ENCODE data around the gene GGNBP2. TPM values are rescaled to one million over a fixed set of nuclear protein-coding genes. Genes with fewer than 3 reads are reported as not detected.

The GGNBP2 gene
- total and polyA plus RNA-seq, 2 of the 8 experiments (the other 6 are each of a cell fraction or from before 2014, with no cell fraction given) = 29.2 to 35.8 TPM

- Histone ChIP-seq H3K9ac (replicated peaks in 1 of 4; ENCODE audit: extremely low read depth in 1 of 4, low read depth in 3 of 4, low read length in 3 of 4) (no peak overlapping the region), H2AK5ac (ENCODE audit: low read depth, low read length) (no peak overlapping the region), H3K36me3 (ENCODE audit: control insufficient read depth in 2 of 4, insufficient read depth in 4 of 4, low read length in 3 of 4) (peaks cover 47 to 93% (median 90%) of the 10 kb centered on the region in 4 experiments; a peak in 7 of 8 replicates), H4K8ac (ENCODE audit: extremely low read depth, insufficient read depth, low read length) (no peak overlapping the region), H2AFZ (ENCODE audit: low read length) (no peak overlapping the region), H3K23ac (ENCODE audit: insufficient read length) (no peak overlapping the region), H4K5ac (ENCODE audit: insufficient read length, low read depth, low read length) (no peak overlapping the region), H3K4me3 (ENCODE audit: extremely low read depth in 1 of 4, insufficient read depth in 2 of 4, low read depth in 3 of 4, low read length in 4 of 4) (no peak overlapping the region), H3K23me2 (ENCODE audit: low read depth, low read length) (0 out of 2 replicates have a peak, but pooled peaks cover 3% of the 10 kb centered on the region), H3K18ac (ENCODE audit: extremely low read depth, low read length) (no peak overlapping the region), H3K27ac (ENCODE audit: low read depth, low read length) (no peak overlapping the region), H2BK120ac (replicated peaks; ENCODE audit: low read depth, low read length) (no peak overlapping the region), H4K20me1 (replicated peaks in 1 of 2; ENCODE audit: control insufficient read depth in 1 of 2, insufficient read depth in 2 of 2, low read length in 2 of 2) (peaks cover 2 to 5% of the 10 kb centered on the region in 2 experiments), H3K9me3 (ENCODE audit: insufficient read depth in 2 of 2, low read depth in 1 of 2, low read length in 1 of 2) (no peaks in the 10 kb centered on the region), H3K27me3 (replicated peaks in 1 of 4; ENCODE audit: control insufficient read depth in 3 of 4, extremely low read depth in 1 of 4, insufficient read depth in 3 of 4, low read length in 3 of 4) (no peaks in the 10 kb centered on the region), H3K79me1 (ENCODE audit: low read depth, low read length) (no peaks in the 10 kb centered on the region), H4K91ac (replicated peaks; ENCODE audit: insufficient read length, low read length) (no peak overlapping the region), H2BK5ac (ENCODE audit: low read depth, low read length) (no peak overlapping the region), H3K56ac (replicated peaks; ENCODE audit: insufficient read length, low read depth, low read length) (no peak overlapping the region), H3K79me2 (ENCODE audit: control insufficient read depth in 1 of 2, insufficient read depth in 2 of 2, low read length in 2 of 2) (no peaks in the 10 kb centered on the region), H3K4me2 (ENCODE audit: insufficient read depth in 1 of 2, low read depth in 2 of 2, low read length in 2 of 2) (no peak overlapping the region), H3K4ac (replicated peaks; ENCODE audit: insufficient read length, low read depth, low read length) (no peak overlapping the region), H2BK12ac (ENCODE audit: low read depth, low read length) (no peak overlapping the region), H3K4me1 (replicated peaks in 1 of 4; ENCODE audit: control insufficient read depth in 3 of 4, insufficient read depth in 4 of 4, low read length in 3 of 4) (no peaks in the 10 kb centered on the region), H2BK20ac (ENCODE audit: low read length) (no peak overlapping the region), H2BK15ac (ENCODE audit: low read length) (no peak overlapping the region), H3K14ac (ENCODE audit: insufficient read length) (no peak overlapping the region)
- ChIA-PET POLR2A (ENCODE audit: partially characterized antibody) (interaction anchor here (1.2 to 13.9 kb wide), 8 partner anchors 10 to 94 kb away, joined by 3 to 205 read pairs (median 14); partner anchors contain the start of genes MYO19, PIGW and ZNHIT3), CTCF (ENCODE audit: partially characterized antibody) (interaction anchor here (1.3 kb wide), 1 partner anchor 21 kb away, joined by 3 read pairs; no protein-coding TSS in a partner anchor)
- FAIRE-seq = no peak
- 94% methylated on average over 11 of the region's 11 CpGs; no CpG with 5 or more reads in 1 of the 2 experiments for WGBS, 2 experiments (ENCODE audit: extremely low coverage in 1 of 2, insufficient coverage in 1 of 2, insufficient read length in 1 of 2, insufficient replicate concordance in 2 of 2, low coverage in 1 of 2, low lambda C conversion rate in 2 of 2, missing lambda C conversion rate in 1 of 2)
- DNase-seq (ENCODE audit: low read depth in 1 of 2, low spot score in 2 of 2) = no peak
- TF ChIP-seq, protein P1, sequence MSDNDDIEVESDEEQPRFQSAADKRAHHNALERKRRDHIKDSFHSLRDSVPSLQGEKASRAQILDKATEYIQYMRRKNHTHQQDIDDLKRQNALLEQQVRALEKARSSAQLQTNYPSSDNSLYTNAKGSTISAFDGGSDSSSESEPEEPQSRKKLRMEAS (IDR thresholded peaks at IDR 0.05) = no peak
- no peak for TF ChIP-seq ZNF274 (IDR thresholded peaks at IDR 0.05; ENCODE audit: borderline replicate concordance, extremely low read depth, low read length)
- no peak for TF ChIP-seq HDAC2 (IDR thresholded peaks at IDR 0.05; ENCODE audit: borderline replicate concordance in 1 of 2, low read depth in 2 of 2, low read length in 2 of 2)
- TF ChIP-seq SP4 (IDR thresholded peaks at IDR 0.05; ENCODE audit: low read length) = no peak
- no peak for TF ChIP-seq CHD1 (IDR thresholded peaks at IDR 0.05; ENCODE audit: low read depth, low read length)
- TF ChIP-seq SP2 (IDR thresholded peaks at IDR 0.05; ENCODE audit: low read length) = no peak
- TF ChIP-seq POLR2A (IDR thresholded peaks at IDR 0.05; ENCODE audit: control extremely low read depth in 1 of 2, low read depth in 2 of 2, low read length in 2 of 2) = 0 out of 3 replicates have a peak, but pooled peaks of 1 of the 2 experiments have one; percentile 7
Measured at GRCh38 chr17:36506831-36507230, 37.9 kb upstream of the GGNBP2 start.
